MG63 (cell line): ENCODE measurements around the gene TARS3. TPM values are rescaled to one million over a fixed set of nuclear protein-coding genes. Genes with fewer than 3 reads are reported as not detected.
"Not testable (repeated sequence)": the region's sequence is repeated elsewhere in the genome, so short reads cannot be mapped to it uniquely, and the experiment has no call there.

ENCODE experiments used
- DNase-seq: peaks from one replicate; pipeline ENCODE4 v3.0.0-alpha.2; 2020
- H3K27me3 ChIP-seq: fragments of 250-450 bp; sonication (Bioruptor Pico); 2 replicates; pipeline ENCODE4 v1.5.1; 2020; ENCODE audit warnings: mild to moderate bottlenecking, moderate library complexity
- H3K36me3 ChIP-seq: fragments of 250-450 bp; sonication (Bioruptor Pico); 2 replicates; pipeline ENCODE4 v1.5.1; 2020; ENCODE audit warnings: mild to moderate bottlenecking, moderate library complexity
- H3K4me3 ChIP-seq: fragments of 250-450 bp; sonication (Bioruptor Pico); 2 replicates; pipeline ENCODE4 v1.5.1; 2020; ENCODE audit warnings: mild to moderate bottlenecking, moderate library complexity
- H3K9me3 ChIP-seq: fragments of 250-450 bp; sonication (Bioruptor Pico); 2 replicates; pipeline ENCODE4 v1.5.1; 2020; ENCODE audit warnings: mild to moderate bottlenecking, moderate library complexity
- total RNA-seq: library from RNA; depleted of rRNA; stranded (reverse); fragments of >200 nt; shearing (Covaris generic); gene quantifications from 2 replicates; pipeline ENCODE4 v1.2.3, GENCODE V29; 2014; ENCODE audit warnings: low replicate concordance

Gene TARS3
- total RNA-seq, 1 experiment from 2014 or later, result 9.1 TPM

- no peak for DNase-seq
- no peaks in the 10 kb centered on the region for H3K27me3 ChIP-seq
- no peaks in the 10 kb centered on the region for H3K9me3 ChIP-seq
- H3K36me3 ChIP-seq, result peaks cover 60% of the 10 kb centered on the region
- H3K4me3 ChIP-seq, result peak overlapping the region; percentile 66; the same call in 1 of the 2 replicates
Measured at GRCh38 chr15:101650145-101650544, 74.1 kb downstream of the TARS3 start.

GRCh38 chr15:101648356-101648755 is 75.9 kb downstream of the TARS3 start:
- Histone ChIP-seq H3K4me3 (no peak overlapping the region), H3K27me3 (no peaks in the 10 kb centered on the region), H3K9me3 (no peaks in the 10 kb centered on the region), H3K36me3 (peaks cover 71% of the 10 kb centered on the region)
- no peak for DNase-seq

GRCh38 chr15:101647251-101647650 is 77.0 kb downstream of the TARS3 start:
- H3K9me3 ChIP-seq, result no peaks in the 10 kb centered on the region
- H3K4me3 ChIP-seq, result no peak overlapping the region
- DNase-seq, result peak; percentile 23
- H3K36me3 ChIP-seq, result peaks cover 81% of the 10 kb centered on the region
- no peaks in the 10 kb centered on the region for H3K27me3 ChIP-seq

- Histone ChIP-seq H3K27me3 (no peaks in the 10 kb centered on the region), H3K36me3 (peaks cover 86% of the 10 kb centered on the region), H3K4me3 (no peak overlapping the region), H3K9me3 (no peaks in the 10 kb centered on the region)
- DNase-seq, result no peak
Measured at GRCh38 chr15:101646672-101647071, 77.6 kb downstream of the TARS3 start.

GRCh38 chr15:101642361-101642760 is 81.9 kb downstream of the TARS3 start:
- peaks cover 68% of the 10 kb centered on the region for H3K36me3 ChIP-seq

GRCh38 chr15:101641894-101642293 is 82.4 kb downstream of the TARS3 start:
- H3K9me3 ChIP-seq, result no peaks in the 10 kb centered on the region
- H3K4me3 ChIP-seq, result no peak overlapping the region
- no peak for DNase-seq
- H3K27me3 ChIP-seq, result no peaks in the 10 kb centered on the region
- peaks cover 69% of the 10 kb centered on the region for H3K36me3 ChIP-seq

More at GRCh38 chr15:101642361-101642760, 81.9 kb downstream of the TARS3 start:
- no peak overlapping the region for H3K4me3 ChIP-seq
- H3K9me3 ChIP-seq, result no peaks in the 10 kb centered on the region
- no peaks in the 10 kb centered on the region for H3K27me3 ChIP-seq
- no peak for DNase-seq

- peaks cover 63% of the 10 kb centered on the region for H3K36me3 ChIP-seq
- H3K27me3 ChIP-seq, result no peaks in the 10 kb centered on the region
- H3K4me3 ChIP-seq, result no peak overlapping the region
- DNase-seq, result peak; percentile 35
- no peaks in the 10 kb centered on the region for H3K9me3 ChIP-seq
Measured at GRCh38 chr15:101641129-101641764, 83.0 kb downstream of the TARS3 start.

- Histone ChIP-seq H3K9me3 (no peaks in the 10 kb centered on the region), H3K4me3 (no peak overlapping the region), H3K36me3 (peaks cover 48% of the 10 kb centered on the region), H3K27me3 (no peaks in the 10 kb centered on the region)
- DNase-seq, result no peak
Measured at GRCh38 chr15:101639667-101640066, 84.6 kb downstream of the TARS3 start.

GRCh38 chr15:101637919-101638318 is 86.4 kb downstream of the TARS3 start:
- H3K36me3 ChIP-seq, result peaks cover 37% of the 10 kb centered on the region
- H3K4me3 ChIP-seq, result no peak overlapping the region
- DNase-seq, result no peak
- H3K9me3 ChIP-seq, result no peaks in the 10 kb centered on the region
- no peaks in the 10 kb centered on the region for H3K27me3 ChIP-seq

- H3K36me3 ChIP-seq, result peaks cover 33% of the 10 kb centered on the region
- H3K27me3 ChIP-seq, result no peaks in the 10 kb centered on the region
- no peaks in the 10 kb centered on the region for H3K9me3 ChIP-seq
- H3K4me3 ChIP-seq, result no peak overlapping the region
- no peak for DNase-seq
Measured at GRCh38 chr15:101637516-101637915, 86.8 kb downstream of the TARS3 start.

- no peak overlapping the region for H3K4me3 ChIP-seq
- H3K9me3 ChIP-seq, result no peaks in the 10 kb centered on the region
- no peak for DNase-seq
- H3K36me3 ChIP-seq, result peaks cover 28% of the 10 kb centered on the region
- no peaks in the 10 kb centered on the region for H3K27me3 ChIP-seq
Measured at GRCh38 chr15:101637038-101637437, 87.2 kb downstream of the TARS3 start.

- DNase-seq, result no peak
- Histone ChIP-seq H3K27me3 (no peaks in the 10 kb centered on the region), H3K9me3 (no peaks in the 10 kb centered on the region), H3K36me3 (peaks cover 22% of the 10 kb centered on the region), H3K4me3 (no peak overlapping the region)
Measured at GRCh38 chr15:101635944-101636727, 88.1 kb downstream of the TARS3 start.

GRCh38 chr15:101633356-101633755 is 90.9 kb downstream of the TARS3 start:
- no peak for DNase-seq
- no peaks in the 10 kb centered on the region for H3K9me3 ChIP-seq
- H3K36me3 ChIP-seq, result peaks cover 4% of the 10 kb centered on the region; the same call in 1 of the 2 replicates
- H3K27me3 ChIP-seq, result no peaks in the 10 kb centered on the region
- H3K4me3 ChIP-seq, result no peak overlapping the region

GRCh38 chr15:101626729-101627128 is 97.5 kb downstream of the TARS3 start:
- Histone ChIP-seq H3K9me3 (peaks cover 22% of the 10 kb centered on the region), H3K36me3 (peaks cover 24% of the 10 kb centered on the region)
- not testable (repeated sequence) for H3K27me3 ChIP-seq, DNase-seq, H3K4me3 ChIP-seq

- Histone ChIP-seq H3K4me3 (no peak overlapping the region), H3K27me3 (no peaks in the 10 kb centered on the region), H3K9me3 (peaks cover 22% of the 10 kb centered on the region), H3K36me3 (peaks cover 24% of the 10 kb centered on the region)
- no peak for DNase-seq
Measured at GRCh38 chr15:101625980-101626379, 98.3 kb downstream of the TARS3 start.

- Histone ChIP-seq H3K9me3 (peaks cover 22% of the 10 kb centered on the region), H3K4me3 (no peak overlapping the region), H3K27me3 (no peaks in the 10 kb centered on the region), H3K36me3 (peaks cover 24% of the 10 kb centered on the region)
- DNase-seq, result no peak
Measured at GRCh38 chr15:101625184-101625583, 99.1 kb downstream of the TARS3 start.

- Histone ChIP-seq H3K9me3 (peaks cover 22% of the 10 kb centered on the region), H3K27me3 (no peaks in the 10 kb centered on the region), H3K36me3 (peaks cover 28% of the 10 kb centered on the region), H3K4me3 (no peak overlapping the region)
- no peak for DNase-seq
Measured at GRCh38 chr15:101623367-101624304, 100.6 kb downstream of the TARS3 start.
